Breast epithelium (tissue), 3 donors: ENCODE measurements around the gene KCTD15.

ENCODE experiments used
- POLR2A ChIP-seq: fragments of 450-650 bp; IDR thresholded peaks from one replicate; pipeline ENCODE4 v1.6.1; 2016; ENCODE audit warnings: antibody characterized with exemption, mild to moderate bottlenecking, moderate library complexity
- TF ChIP-seq, protein P1 (sequence below), 3 donors: fragments of 450-650 bp; IDR thresholded peaks; one replicate each; pipeline ENCODE4 v1.5.1; 2016 to 2017; ENCODE audit warnings: antibody characterized with exemption in 3 of 3, mild to moderate bottlenecking in 3 of 3, moderate library complexity in 3 of 3

GRCh38 chr19:33863436-33863835 lies 66.8 kb downstream of the KCTD15 start:
- TF ChIP-seq, protein P1, sequence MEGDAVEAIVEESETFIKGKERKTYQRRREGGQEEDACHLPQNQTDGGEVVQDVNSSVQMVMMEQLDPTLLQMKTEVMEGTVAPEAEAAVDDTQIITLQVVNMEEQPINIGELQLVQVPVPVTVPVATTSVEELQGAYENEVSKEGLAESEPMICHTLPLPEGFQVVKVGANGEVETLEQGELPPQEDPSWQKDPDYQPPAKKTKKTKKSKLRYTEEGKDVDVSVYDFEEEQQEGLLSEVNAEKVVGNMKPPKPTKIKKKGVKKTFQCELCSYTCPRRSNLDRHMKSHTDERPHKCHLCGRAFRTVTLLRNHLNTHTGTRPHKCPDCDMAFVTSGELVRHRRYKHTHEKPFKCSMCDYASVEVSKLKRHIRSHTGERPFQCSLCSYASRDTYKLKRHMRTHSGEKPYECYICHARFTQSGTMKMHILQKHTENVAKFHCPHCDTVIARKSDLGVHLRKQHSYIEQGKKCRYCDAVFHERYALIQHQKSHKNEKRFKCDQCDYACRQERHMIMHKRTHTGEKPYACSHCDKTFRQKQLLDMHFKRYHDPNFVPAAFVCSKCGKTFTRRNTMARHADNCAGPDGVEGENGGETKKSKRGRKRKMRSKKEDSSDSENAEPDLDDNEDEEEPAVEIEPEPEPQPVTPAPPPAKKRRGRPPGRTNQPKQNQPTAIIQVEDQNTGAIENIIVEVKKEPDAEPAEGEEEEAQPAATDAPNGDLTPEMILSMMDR (IDR thresholded peaks at IDR 0.05): no peak
- TF ChIP-seq POLR2A: no peak
